ENCODE results near the gene ZFPM1. TPM values are rescaled to one million over a fixed set of nuclear protein-coding genes. Genes with fewer than 3 reads are reported as not detected.
"Not testable (repeated sequence)": the region's sequence is repeated elsewhere in the genome, so short reads cannot be mapped to it uniquely, and the experiment has no call there.

The ZFPM1 gene
- polyA plus RNA-seq, 4 donors: 2.3 to 5.3 (median 3.2) TPM

GRCh38 chr16:88509749-88510069, 56.6 kb downstream of the ZFPM1 start:
- no peak for DNase-seq (ENCODE audit: low read depth in 4 of 4, low spot score in 3 of 4)

GRCh38 chr16:88510091-88510994, 57.3 kb downstream of the ZFPM1 start:
- no peak for DNase-seq (ENCODE audit: low read depth in 4 of 4, low spot score in 3 of 4)

- no peak for DNase-seq (ENCODE audit: low read depth in 4 of 4, low spot score in 3 of 4)
These were observed 58.0 kb downstream of the ZFPM1 start for GRCh38 chr16:88511060-88511459.

- DNase-seq (ENCODE audit: low read depth in 4 of 4, low spot score in 3 of 4): no peak
These were observed 58.8 kb downstream of the ZFPM1 start for GRCh38 chr16:88511906-88512305.

- DNase-seq (ENCODE audit: low read depth in 4 of 4, low spot score in 3 of 4): no peak
These were observed 59.9 kb downstream of the ZFPM1 start for GRCh38 chr16:88512728-88513696.

GRCh38 chr16:88514070-88514469, 61.0 kb downstream of the ZFPM1 start:
- no peak for DNase-seq (ENCODE audit: low read depth in 4 of 4, low spot score in 3 of 4)

- no peak for DNase-seq (ENCODE audit: low read depth in 4 of 4, low spot score in 3 of 4)
These were observed 61.6 kb downstream of the ZFPM1 start for GRCh38 chr16:88514526-88515232.

- DNase-seq (ENCODE audit: low read depth in 4 of 4, low spot score in 3 of 4): no peak
These were observed 62.3 kb downstream of the ZFPM1 start for GRCh38 chr16:88515371-88515770.

GRCh38 chr16:88515925-88516594, 63.0 kb downstream of the ZFPM1 start:
- DNase-seq (ENCODE audit: low read depth in 4 of 4, low spot score in 3 of 4): no peak

- no peak for DNase-seq (ENCODE audit: low read depth in 4 of 4, low spot score in 3 of 4)
These were observed 63.6 kb downstream of the ZFPM1 start for GRCh38 chr16:88516601-88517061.

GRCh38 chr16:88517208-88517774, 64.2 kb downstream of the ZFPM1 start:
- DNase-seq (ENCODE audit: low read depth in 4 of 4, low spot score in 3 of 4): not testable (repeated sequence)

GRCh38 chr16:88518411-88519111, 65.5 kb downstream of the ZFPM1 start:
- not testable (repeated sequence) for DNase-seq (ENCODE audit: low read depth in 4 of 4, low spot score in 3 of 4)

- DNase-seq (ENCODE audit: low read depth in 4 of 4, low spot score in 3 of 4): no peak
These were observed 66.2 kb downstream of the ZFPM1 start for GRCh38 chr16:88519240-88519639.

GRCh38 chr16:88519938-88520653, 67.0 kb downstream of the ZFPM1 start:
- DNase-seq (ENCODE audit: low read depth in 4 of 4, low spot score in 3 of 4): no peak

GRCh38 chr16:88521674-88522073, 68.6 kb downstream of the ZFPM1 start:
- no peak for DNase-seq (ENCODE audit: low read depth in 4 of 4, low spot score in 3 of 4)

- DNase-seq (ENCODE audit: low read depth in 4 of 4, low spot score in 3 of 4): no peak
These were observed 69.3 kb downstream of the ZFPM1 start for GRCh38 chr16:88522276-88522949.

GRCh38 chr16:88523309-88524161, 70.5 kb downstream of the ZFPM1 start:
- DNase-seq (ENCODE audit: low read depth in 4 of 4, low spot score in 3 of 4): no peak
